ENCODE measurements around the gene CCR4.
A peak's percentile ranks its signal among the peaks of the same experiment; 100 is the strongest.
"Not testable (repeated sequence)": the region's sequence is repeated elsewhere in the genome, so short reads cannot be mapped to it uniquely, and the experiment has no call there.

CCR4 gene

GRCh38 chr3:32922078-32922477, 29.4 kb upstream of the CCR4 start:
- Histone ChIP-seq H4K91ac (ENCODE audit: low read depth, low read length) (no peak overlapping the region), H3K4me2 (ENCODE audit: low read length) (no peak overlapping the region), H2BK12ac (ENCODE audit: low read length) (no peak overlapping the region), H3K4ac (ENCODE audit: low read depth, low read length) (no peak overlapping the region), H3K27ac (ENCODE audit: low read depth, low read length) (no peak overlapping the region), H3K79me1 (ENCODE audit: low read length) (no peaks in the 10 kb centered on the region), H3K36me3 (ENCODE audit: control insufficient read depth in 1 of 2, insufficient read depth in 2 of 2, low read length in 2 of 2) (no peaks in the 10 kb centered on the region), H2BK5ac (ENCODE audit: low read depth, low read length, poor library complexity) (no peak overlapping the region), H3K4me3 (ENCODE audit: low read depth, low read length) (no peak overlapping the region), H3K27me3 (ENCODE audit: insufficient read depth, low read length) (no peaks in the 10 kb centered on the region), H3K9me3 (ENCODE audit: insufficient read depth, low read depth, low read length) (no peaks in the 10 kb centered on the region), H2AK5ac (ENCODE audit: low read length) (no peak overlapping the region), H2BK120ac (ENCODE audit: insufficient read depth, low read length, poor library complexity) (no peak overlapping the region), H3K18ac (ENCODE audit: low read length) (no peak overlapping the region), H3K79me2 (ENCODE audit: control insufficient read depth, insufficient read depth, low read length, poor library complexity) (no peaks in the 10 kb centered on the region), H3K23ac (ENCODE audit: low read length) (no peak overlapping the region), H4K12ac (ENCODE audit: low read depth, low read length) (no peak overlapping the region), H4K8ac (ENCODE audit: low read depth, low read length) (no peak overlapping the region), H3K9ac (ENCODE audit: low read length) (peak overlapping the region; percentile 45), H2AFZ (ENCODE audit: insufficient read depth, low read length, poor library complexity) (no peak overlapping the region), H3K4me1 (ENCODE audit: control insufficient read depth in 1 of 2, insufficient read depth in 2 of 2, low read length in 2 of 2) (no peaks in the 10 kb centered on the region), H3K14ac (ENCODE audit: low read length) (no peak overlapping the region)
- DNase-seq, result no peak
- no CpG with 5 or more reads among the region's 7 CpGs for WGBS (ENCODE audit: extremely low coverage, insufficient coverage, insufficient read length)

GRCh38 chr3:32930161-32930560, 21.3 kb upstream of the CCR4 start:
- Histone ChIP-seq H2AK5ac (ENCODE audit: low read length) (no peak overlapping the region), H3K79me2 (ENCODE audit: control insufficient read depth, insufficient read depth, low read length, poor library complexity) (no peaks in the 10 kb centered on the region), H3K36me3 (ENCODE audit: control insufficient read depth in 1 of 2, insufficient read depth in 2 of 2, low read length in 2 of 2) (no peaks in the 10 kb centered on the region), H3K18ac (ENCODE audit: low read length) (no peak overlapping the region), H2BK120ac (ENCODE audit: insufficient read depth, low read length, poor library complexity) (no peak overlapping the region), H3K4me3 (ENCODE audit: low read depth, low read length) (no peak overlapping the region), H3K79me1 (ENCODE audit: low read length) (no peaks in the 10 kb centered on the region), H4K91ac (ENCODE audit: low read depth, low read length) (no peak overlapping the region), H2AFZ (ENCODE audit: insufficient read depth, low read length, poor library complexity) (no peak overlapping the region), H3K4ac (ENCODE audit: low read depth, low read length) (no peak overlapping the region), H3K4me1 (ENCODE audit: control insufficient read depth in 1 of 2, insufficient read depth in 2 of 2, low read length in 2 of 2) (no peaks in the 10 kb centered on the region), H3K23ac (ENCODE audit: low read length) (no peak overlapping the region), H4K12ac (ENCODE audit: low read depth, low read length) (no peak overlapping the region), H3K9me3 (ENCODE audit: insufficient read depth, low read depth, low read length) (peaks cover 1% of the 10 kb centered on the region), H2BK5ac (ENCODE audit: low read depth, low read length, poor library complexity) (no peak overlapping the region), H3K14ac (ENCODE audit: low read length) (no peak overlapping the region), H3K4me2 (ENCODE audit: low read length) (no peak overlapping the region), H3K9ac (ENCODE audit: low read length) (no peak overlapping the region), H4K8ac (ENCODE audit: low read depth, low read length) (no peak overlapping the region), H3K27me3 (ENCODE audit: insufficient read depth, low read length) (no peaks in the 10 kb centered on the region), H3K27ac (ENCODE audit: low read depth, low read length) (no peak overlapping the region), H2BK12ac (ENCODE audit: low read length) (no peak overlapping the region)
- no CpG with 5 or more reads among the region's 3 CpGs for WGBS (ENCODE audit: extremely low coverage, insufficient coverage, insufficient read length)
- DNase-seq, result no peak

GRCh38 chr3:32931273-32931672, 20.2 kb upstream of the CCR4 start:
- H3K4me2 ChIP-seq (ENCODE audit: low read length); H3K79me2 ChIP-seq (ENCODE audit: control insufficient read depth, insufficient read depth, low read length, poor library complexity); H3K4me1 ChIP-seq (ENCODE audit: control insufficient read depth in 1 of 2, insufficient read depth in 2 of 2, low read length in 2 of 2); H3K9ac ChIP-seq (ENCODE audit: low read length); H3K27ac ChIP-seq (ENCODE audit: low read depth, low read length); H3K23ac ChIP-seq (ENCODE audit: low read length); H3K4ac ChIP-seq (ENCODE audit: low read depth, low read length); H2BK120ac ChIP-seq (ENCODE audit: insufficient read depth, low read length, poor library complexity); H2AFZ ChIP-seq (ENCODE audit: insufficient read depth, low read length, poor library complexity); H3K14ac ChIP-seq (ENCODE audit: low read length); H2BK12ac ChIP-seq (ENCODE audit: low read length); H3K79me1 ChIP-seq (ENCODE audit: low read length); H3K27me3 ChIP-seq (ENCODE audit: insufficient read depth, low read length); H4K8ac ChIP-seq (ENCODE audit: low read depth, low read length); H3K18ac ChIP-seq (ENCODE audit: low read length); H3K4me3 ChIP-seq (ENCODE audit: low read depth, low read length); H2AK5ac ChIP-seq (ENCODE audit: low read length); H2BK5ac ChIP-seq (ENCODE audit: low read depth, low read length, poor library complexity); H3K36me3 ChIP-seq (ENCODE audit: control insufficient read depth in 1 of 2, insufficient read depth in 2 of 2, low read length in 2 of 2); DNase-seq; H4K91ac ChIP-seq (ENCODE audit: low read depth, low read length); H3K9me3 ChIP-seq (ENCODE audit: insufficient read depth, low read depth, low read length); H4K12ac ChIP-seq (ENCODE audit: low read depth, low read length): not testable (repeated sequence)
- WGBS (ENCODE audit: extremely low coverage, insufficient coverage, insufficient read length), result no CpG with 5 or more reads among the region's 2 CpGs

- no peaks in the 10 kb centered on the region for H3K79me2 ChIP-seq (ENCODE audit: control insufficient read depth, insufficient read depth, low read length, poor library complexity)
- peak in 1 of 2 donors; percentile 69 for DNase-seq
- H4K12ac ChIP-seq (ENCODE audit: low read depth, low read length), result no peak overlapping the region
- H3K23ac ChIP-seq (ENCODE audit: low read length), result no peak overlapping the region
- H3K18ac ChIP-seq (ENCODE audit: low read length), result no peak overlapping the region
- H4K91ac ChIP-seq (ENCODE audit: low read depth, low read length), result no peak overlapping the region
- no peak overlapping the region for H2BK12ac ChIP-seq (ENCODE audit: low read length)
- H3K36me3 ChIP-seq (ENCODE audit: control insufficient read depth in 1 of 2, insufficient read depth in 2 of 2, low read length in 2 of 2), result no peaks in the 10 kb centered on the region
- no peak overlapping the region for H2BK5ac ChIP-seq (ENCODE audit: low read depth, low read length, poor library complexity)
- no peak overlapping the region for H2AK5ac ChIP-seq (ENCODE audit: low read length)
- no CpG with 5 or more reads among the region's 5 CpGs for WGBS (ENCODE audit: extremely low coverage, insufficient coverage, insufficient read length)
- H3K14ac ChIP-seq (ENCODE audit: low read length), result no peak overlapping the region
- no peak overlapping the region for H3K4ac ChIP-seq (ENCODE audit: low read depth, low read length)
- H3K4me1 ChIP-seq (ENCODE audit: control insufficient read depth in 1 of 2, insufficient read depth in 2 of 2, low read length in 2 of 2), result no peaks in the 10 kb centered on the region
- H3K4me2 ChIP-seq (ENCODE audit: low read length), result no peak overlapping the region
- H3K9ac ChIP-seq (ENCODE audit: low read length), result no peak overlapping the region
- H2AFZ ChIP-seq (ENCODE audit: insufficient read depth, low read length, poor library complexity), result no peak overlapping the region
- H3K27me3 ChIP-seq (ENCODE audit: insufficient read depth, low read length), result no peaks in the 10 kb centered on the region
- no peak overlapping the region for H2BK120ac ChIP-seq (ENCODE audit: insufficient read depth, low read length, poor library complexity)
- no peak overlapping the region for H3K4me3 ChIP-seq (ENCODE audit: low read depth, low read length)
- H3K9me3 ChIP-seq (ENCODE audit: insufficient read depth, low read depth, low read length), result peaks cover 1% of the 10 kb centered on the region
- no peaks in the 10 kb centered on the region for H3K79me1 ChIP-seq (ENCODE audit: low read length)
- no peak overlapping the region for H4K8ac ChIP-seq (ENCODE audit: low read depth, low read length)
- H3K27ac ChIP-seq (ENCODE audit: low read depth, low read length), result no peak overlapping the region
Observed at GRCh38 chr3:32934150-32934742, 17.2 kb upstream of the CCR4 start.

Measured in trophoblast cell (in vitro differentiated cells and primary cell).